GM10266 (cell line): Measurements from ENCODE around the gene FGF5.

Experiments used
- DNase-seq: peaks from one replicate; pipeline ENCODE4 v3.0.0; 2012; ENCODE audit errors: extremely low spot score
- TF ChIP-seq, protein P1 (sequence below): IDR thresholded peaks from 2 replicates; pipeline ENCODE4 v1.5.1; 2012; ENCODE audit warnings: mild to moderate bottlenecking, low read depth; ENCODE audit not compliant: control insufficient read depth, insufficient read depth; ENCODE audit errors: missing control alignments

FGF5 gene

DNA sequence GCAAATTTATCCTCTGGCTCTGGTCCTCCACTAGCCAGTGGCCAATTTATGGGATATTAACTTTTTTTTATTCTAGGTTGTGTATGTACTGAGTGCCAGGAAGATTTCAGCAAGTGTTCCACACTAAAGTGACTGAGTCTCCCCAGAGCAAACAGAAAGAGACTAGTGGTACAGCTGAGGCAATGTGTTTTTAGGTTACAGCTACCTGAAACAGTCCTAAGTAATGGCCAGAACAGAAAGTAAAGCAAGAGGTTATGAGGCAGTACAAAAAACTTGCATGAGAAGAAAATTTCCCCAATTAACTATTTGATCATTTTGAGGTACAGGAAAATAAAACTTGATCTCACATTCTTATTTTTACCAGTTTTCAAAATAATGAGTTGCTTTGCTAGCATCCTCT lies 38.0 kb upstream of the FGF5 start:
- no peak for DNase-seq
- TF ChIP-seq, protein P1, sequence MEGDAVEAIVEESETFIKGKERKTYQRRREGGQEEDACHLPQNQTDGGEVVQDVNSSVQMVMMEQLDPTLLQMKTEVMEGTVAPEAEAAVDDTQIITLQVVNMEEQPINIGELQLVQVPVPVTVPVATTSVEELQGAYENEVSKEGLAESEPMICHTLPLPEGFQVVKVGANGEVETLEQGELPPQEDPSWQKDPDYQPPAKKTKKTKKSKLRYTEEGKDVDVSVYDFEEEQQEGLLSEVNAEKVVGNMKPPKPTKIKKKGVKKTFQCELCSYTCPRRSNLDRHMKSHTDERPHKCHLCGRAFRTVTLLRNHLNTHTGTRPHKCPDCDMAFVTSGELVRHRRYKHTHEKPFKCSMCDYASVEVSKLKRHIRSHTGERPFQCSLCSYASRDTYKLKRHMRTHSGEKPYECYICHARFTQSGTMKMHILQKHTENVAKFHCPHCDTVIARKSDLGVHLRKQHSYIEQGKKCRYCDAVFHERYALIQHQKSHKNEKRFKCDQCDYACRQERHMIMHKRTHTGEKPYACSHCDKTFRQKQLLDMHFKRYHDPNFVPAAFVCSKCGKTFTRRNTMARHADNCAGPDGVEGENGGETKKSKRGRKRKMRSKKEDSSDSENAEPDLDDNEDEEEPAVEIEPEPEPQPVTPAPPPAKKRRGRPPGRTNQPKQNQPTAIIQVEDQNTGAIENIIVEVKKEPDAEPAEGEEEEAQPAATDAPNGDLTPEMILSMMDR, result no peak

DNA sequence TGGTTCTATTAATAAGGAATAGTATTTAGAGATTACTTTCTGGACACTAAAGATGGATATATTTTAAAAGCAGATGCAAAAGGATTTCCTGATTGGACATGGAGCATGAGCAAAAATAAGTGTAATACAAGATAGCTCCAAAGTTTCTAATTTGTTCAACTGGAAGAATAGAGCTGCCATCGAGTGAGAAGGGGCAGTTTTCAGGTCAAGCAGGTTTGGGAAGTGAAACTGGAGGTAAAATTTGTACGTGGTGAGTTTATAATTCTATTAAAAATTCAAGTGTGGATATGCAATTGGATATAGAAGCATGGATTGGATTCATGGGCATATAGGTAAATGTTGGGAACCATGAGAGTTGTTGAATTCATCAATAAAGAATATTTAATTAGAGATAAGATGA lies 37.3 kb upstream of the FGF5 start:
- no peak for DNase-seq
- TF ChIP-seq, protein P1, result no peak

DNA sequence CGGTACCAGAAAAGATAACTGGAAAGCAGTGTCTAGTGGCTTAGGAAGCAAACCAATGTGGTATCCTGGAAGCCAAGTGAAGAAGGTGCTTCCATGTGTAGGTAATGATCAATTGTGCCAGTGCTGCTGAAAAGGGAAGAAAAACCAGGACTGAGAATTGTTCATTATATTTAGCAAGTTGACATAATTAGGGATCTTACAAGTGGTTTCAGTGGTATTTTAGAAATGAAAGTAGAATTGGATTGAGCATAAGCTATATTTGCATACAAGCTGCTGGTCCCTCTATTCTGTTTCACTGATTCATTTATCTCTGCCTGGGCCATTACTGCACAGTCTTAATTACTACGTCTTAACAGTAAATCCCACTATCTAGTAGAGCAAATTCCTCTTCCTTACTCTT lies 36.9 kb upstream of the FGF5 start:
- no peak for DNase-seq
- TF ChIP-seq, protein P1, result no peak

DNA sequence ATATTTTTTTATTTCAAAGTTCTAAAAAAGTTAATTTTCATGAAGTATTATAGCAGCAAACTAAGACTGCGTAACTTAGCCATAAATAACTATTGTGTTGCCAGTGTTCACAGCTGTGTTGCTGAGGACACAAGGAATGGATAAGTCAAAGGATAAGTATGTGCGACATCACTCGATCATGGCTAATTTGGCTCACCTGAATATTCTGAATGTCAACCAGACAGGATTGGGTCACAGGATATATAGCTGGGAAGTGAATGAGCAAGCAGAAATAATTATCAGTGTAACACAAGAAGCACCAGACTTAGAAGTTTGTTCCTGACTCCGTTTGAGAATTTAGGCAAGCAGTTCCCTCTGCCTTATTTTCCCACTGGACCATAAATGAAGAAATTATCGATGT lies 35.3 kb upstream of the FGF5 start:
- TF ChIP-seq, protein P1, result no peak
- no peak for DNase-seq

DNA sequence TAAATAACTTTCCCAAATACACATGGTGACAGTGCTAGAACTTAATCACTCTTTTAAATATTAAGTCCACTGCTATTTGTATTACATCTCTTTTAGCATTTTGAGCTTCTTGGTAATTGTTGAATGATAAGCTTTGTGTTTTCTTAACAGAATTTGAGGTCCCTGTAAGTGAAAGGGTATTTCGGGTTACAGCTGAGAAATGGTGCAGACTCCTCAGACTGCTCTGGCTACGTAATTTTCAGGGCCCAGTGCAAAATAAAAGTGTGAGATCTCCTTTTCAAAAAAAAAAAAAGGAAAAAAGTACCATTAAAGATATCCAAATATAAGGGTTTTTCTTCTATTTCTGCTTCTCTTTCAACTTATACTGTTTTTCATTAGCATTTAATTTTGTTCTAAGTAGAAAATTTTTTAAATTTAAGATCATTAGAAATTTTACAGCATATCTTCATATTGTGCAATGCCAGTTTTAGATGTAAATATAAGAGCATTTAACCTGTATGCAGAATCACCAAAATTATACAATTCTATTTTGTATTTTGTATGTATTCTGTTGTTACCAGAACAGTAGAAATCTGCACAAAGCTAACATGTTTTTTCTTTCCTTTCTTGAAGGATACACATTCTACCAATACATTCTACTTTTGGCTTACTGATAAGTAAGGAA lies 33.6 kb upstream of the FGF5 start:
- no peak for DNase-seq
- TF ChIP-seq, protein P1, result no peak

DNA sequence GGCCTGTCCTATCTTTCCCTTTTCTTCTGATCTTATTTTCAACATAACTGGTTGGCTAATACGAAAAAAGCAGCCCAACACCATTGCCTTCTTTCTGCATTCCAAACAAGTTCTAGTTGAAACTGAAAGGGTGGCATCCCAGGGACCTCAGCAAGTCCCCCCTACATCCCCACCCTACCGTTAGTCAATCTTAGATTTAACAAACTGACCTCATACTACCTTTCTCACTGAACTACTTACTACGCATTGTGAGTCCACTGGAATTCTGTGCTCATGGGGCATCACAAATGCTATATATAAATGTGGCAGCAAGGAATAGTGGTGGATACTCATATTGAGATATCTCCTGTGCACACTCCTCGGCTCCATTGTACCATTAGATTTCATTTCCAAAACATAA lies 33.1 kb upstream of the FGF5 start:
- no peak for DNase-seq
- TF ChIP-seq, protein P1, result no peak

DNA sequence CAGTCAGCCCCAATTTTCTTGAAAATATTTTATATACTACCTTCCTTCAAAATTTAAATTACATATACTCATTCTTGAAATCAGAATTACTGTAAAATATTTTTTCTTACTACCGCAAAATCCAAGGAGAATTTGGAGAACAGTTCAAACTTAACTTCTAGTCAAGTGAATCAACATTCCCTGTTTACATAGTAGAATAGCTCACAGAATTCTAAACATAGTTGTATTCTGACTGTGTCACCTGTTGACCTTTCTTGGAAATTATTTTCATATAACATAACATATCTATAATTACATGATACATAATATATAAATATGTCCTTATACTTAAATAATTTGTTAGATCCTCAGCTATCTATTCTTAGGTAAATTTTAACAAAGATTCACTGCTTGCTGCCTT lies 31.0 kb upstream of the FGF5 start:
- TF ChIP-seq, protein P1, result no peak
- DNase-seq, result no peak
